ENCODE data around the gene ORC5. TPM values are rescaled to one million over a fixed set of nuclear protein-coding genes. Genes with fewer than 3 reads are reported as not detected.

Gene ORC5
- total RNA-seq, 1 experiment from 2014 or later: 25.4 TPM

DNA sequence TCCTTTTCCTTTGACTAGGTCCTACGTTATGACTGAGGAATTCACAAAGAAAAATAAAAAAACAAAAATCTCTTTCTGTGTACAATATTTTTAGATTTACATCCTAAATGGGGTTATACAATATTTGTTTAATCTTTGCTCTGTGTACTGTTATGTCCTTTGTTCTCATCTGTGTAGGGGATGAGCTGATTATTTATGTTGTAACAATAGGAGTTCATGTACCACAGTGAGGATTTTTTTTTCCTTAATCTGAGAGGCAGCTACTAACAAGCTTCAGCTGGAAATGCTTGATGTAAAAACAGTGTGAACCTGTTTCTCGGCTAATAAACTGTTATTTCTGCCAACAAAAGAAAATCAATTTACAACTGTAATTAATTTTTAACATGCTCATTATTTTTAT lies 58.0 kb downstream of the ORC5 start:
- TF ChIP-seq, protein P1, sequence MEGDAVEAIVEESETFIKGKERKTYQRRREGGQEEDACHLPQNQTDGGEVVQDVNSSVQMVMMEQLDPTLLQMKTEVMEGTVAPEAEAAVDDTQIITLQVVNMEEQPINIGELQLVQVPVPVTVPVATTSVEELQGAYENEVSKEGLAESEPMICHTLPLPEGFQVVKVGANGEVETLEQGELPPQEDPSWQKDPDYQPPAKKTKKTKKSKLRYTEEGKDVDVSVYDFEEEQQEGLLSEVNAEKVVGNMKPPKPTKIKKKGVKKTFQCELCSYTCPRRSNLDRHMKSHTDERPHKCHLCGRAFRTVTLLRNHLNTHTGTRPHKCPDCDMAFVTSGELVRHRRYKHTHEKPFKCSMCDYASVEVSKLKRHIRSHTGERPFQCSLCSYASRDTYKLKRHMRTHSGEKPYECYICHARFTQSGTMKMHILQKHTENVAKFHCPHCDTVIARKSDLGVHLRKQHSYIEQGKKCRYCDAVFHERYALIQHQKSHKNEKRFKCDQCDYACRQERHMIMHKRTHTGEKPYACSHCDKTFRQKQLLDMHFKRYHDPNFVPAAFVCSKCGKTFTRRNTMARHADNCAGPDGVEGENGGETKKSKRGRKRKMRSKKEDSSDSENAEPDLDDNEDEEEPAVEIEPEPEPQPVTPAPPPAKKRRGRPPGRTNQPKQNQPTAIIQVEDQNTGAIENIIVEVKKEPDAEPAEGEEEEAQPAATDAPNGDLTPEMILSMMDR (IDR thresholded peaks at IDR 0.05; ENCODE audit: unreplicated experiment): no peak
- intact Hi-C loops (cut with micrococcal nuclease): loop anchor here (10.0 kb wide), 1 partner anchor 485 kb away; no protein-coding TSS in a partner anchor
- no TSS peak for BruUV-seq (replicated peaks)
- ChIA-PET CTCF (interaction anchor here (0.7 to 2.2 kb wide), 4 partner anchors 10 to 576 kb away, joined by 3 to 13 read pairs (median 5); no protein-coding TSS in a partner anchor), POLR2A (no interaction called here)
- DNase-seq (ENCODE audit: unreplicated experiment): no peak
- Mint-ChIP-seq H3K9me3 (ENCODE audit: unreplicated experiment) (no peaks in the 10 kb centered on the region), H3K36me3 (ENCODE audit: insufficient read depth, unreplicated experiment) (peaks cover 10% of the 10 kb centered on the region), H3K4me3 (ENCODE audit: unreplicated experiment) (no peak overlapping the region), H3K27ac (ENCODE audit: low read depth, unreplicated experiment) (no peak overlapping the region), H3K4me1 (ENCODE audit: insufficient read depth, unreplicated experiment) (no peaks in the 10 kb centered on the region), H3K27me3 (ENCODE audit: insufficient read depth, unreplicated experiment) (no peaks in the 10 kb centered on the region)

DNA sequence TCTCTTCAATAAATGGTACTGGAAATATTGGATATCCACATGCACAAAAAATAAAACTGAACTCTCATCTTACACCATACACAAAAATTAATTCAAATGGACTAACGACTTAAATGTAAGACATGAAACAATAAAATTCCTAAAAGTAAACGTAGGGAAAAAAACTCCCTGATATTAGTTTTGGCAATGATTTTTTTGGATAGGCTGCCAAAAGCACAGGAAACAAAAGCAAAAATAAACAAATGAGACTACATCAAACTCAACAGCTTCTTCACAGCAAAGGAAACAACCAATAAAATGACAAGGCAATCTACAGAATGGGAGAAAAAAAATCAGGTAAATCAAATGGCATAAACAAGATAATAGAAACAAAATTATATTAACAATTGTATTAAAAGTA lies 65.7 kb downstream of the ORC5 start:
- ChIA-PET POLR2A (no interaction called here), CTCF (no interaction called here)
- Mint-ChIP-seq H3K9me3 (ENCODE audit: unreplicated experiment) (peaks cover 7% of the 10 kb centered on the region), H3K4me1 (ENCODE audit: insufficient read depth, unreplicated experiment) (no peaks in the 10 kb centered on the region), H3K27me3 (ENCODE audit: insufficient read depth, unreplicated experiment) (no peaks in the 10 kb centered on the region), H3K27ac (ENCODE audit: low read depth, unreplicated experiment) (no peak overlapping the region), H3K4me3 (ENCODE audit: unreplicated experiment) (no peak overlapping the region), H3K36me3 (ENCODE audit: insufficient read depth, unreplicated experiment) (peaks cover 13% of the 10 kb centered on the region)
- no peak for DNase-seq (ENCODE audit: unreplicated experiment)
- TF ChIP-seq, protein P1 (IDR thresholded peaks at IDR 0.05; ENCODE audit: unreplicated experiment): no peak
- no TSS peak for BruUV-seq (replicated peaks)
- intact Hi-C loops (cut with micrococcal nuclease): no loop called here

DNA sequence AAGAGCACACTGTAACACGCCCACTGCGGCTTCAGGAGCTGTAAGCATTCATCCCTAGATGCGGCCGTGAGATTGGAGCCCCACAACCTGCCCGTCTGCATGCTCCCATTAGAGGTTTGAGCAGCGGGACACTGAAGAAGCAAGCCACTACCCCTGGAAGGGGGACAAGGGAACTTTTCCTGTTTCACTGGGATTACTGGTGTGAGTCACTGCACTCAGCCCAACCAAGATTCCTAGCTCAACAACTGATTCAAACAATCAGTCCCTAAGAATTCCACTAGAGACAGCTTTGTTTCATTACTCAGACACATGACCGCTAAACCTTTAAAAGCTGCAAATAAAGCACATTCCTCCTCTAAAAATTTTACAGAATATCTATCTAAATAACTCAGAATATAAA lies 69.8 kb downstream of the ORC5 start:
- no peaks in the 10 kb centered on the region for H3K27me3 Mint-ChIP-seq (ENCODE audit: insufficient read depth, unreplicated experiment)
- no TSS peak for BruUV-seq (replicated peaks)
- POLR2A ChIA-PET: interaction anchor here (0.5 kb wide), 1 partner anchor 221 kb away, joined by 3 read pairs; no protein-coding TSS in a partner anchor

DNA sequence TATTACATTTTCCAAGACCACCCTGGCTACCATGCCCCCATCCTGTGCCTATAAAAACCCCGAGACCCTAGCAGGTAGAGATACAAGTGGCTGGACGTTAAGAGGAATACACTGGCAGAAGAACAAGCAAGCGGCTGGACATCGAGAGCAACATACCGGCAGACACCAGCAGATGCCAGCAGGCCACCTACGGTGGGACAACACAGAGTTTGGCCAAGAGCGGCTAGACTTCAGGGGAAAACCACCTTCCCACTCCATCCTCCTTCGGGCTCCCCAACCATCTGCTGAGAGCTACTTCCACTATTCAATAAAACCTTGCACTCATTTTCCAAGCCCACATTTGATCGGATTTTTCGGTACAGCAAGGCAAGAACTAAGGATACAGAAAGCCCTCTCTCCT lies 70.3 kb downstream of the ORC5 start:
- no peak overlapping the region for H3K4me3 Mint-ChIP-seq (ENCODE audit: unreplicated experiment)
- peaks cover 23% of the 10 kb centered on the region for H3K36me3 Mint-ChIP-seq (ENCODE audit: insufficient read depth, unreplicated experiment)
- POLR2A ChIA-PET: interaction anchor here (0.5 kb wide), 1 partner anchor 220 kb away, joined by 3 read pairs; no protein-coding TSS in a partner anchor
- intact Hi-C loops (cut with micrococcal nuclease): no loop called here
- DNase-seq (ENCODE audit: unreplicated experiment): no peak
- no TSS peak for BruUV-seq (replicated peaks)
- H3K9me3 Mint-ChIP-seq (ENCODE audit: unreplicated experiment): peaks cover 7% of the 10 kb centered on the region
- H3K27me3 Mint-ChIP-seq (ENCODE audit: insufficient read depth, unreplicated experiment): no peaks in the 10 kb centered on the region
- H3K4me1 Mint-ChIP-seq (ENCODE audit: insufficient read depth, unreplicated experiment): no peaks in the 10 kb centered on the region
- TF ChIP-seq, protein P1 (IDR thresholded peaks at IDR 0.05; ENCODE audit: unreplicated experiment): no peak
- CTCF ChIA-PET: interaction anchor here (0.8 kb wide), 1 partner anchor 11 kb away, joined by 3 read pairs; no protein-coding TSS in a partner anchor
- H3K27ac Mint-ChIP-seq (ENCODE audit: low read depth, unreplicated experiment): no peak overlapping the region

More for the DNA sequence above, 69.8 kb downstream of the ORC5 start:
- TF ChIP-seq, protein P1 (IDR thresholded peaks at IDR 0.05; ENCODE audit: unreplicated experiment): no peak
- Mint-ChIP-seq H3K36me3 (ENCODE audit: insufficient read depth, unreplicated experiment) (peaks cover 23% of the 10 kb centered on the region), H3K27ac (ENCODE audit: low read depth, unreplicated experiment) (no peak overlapping the region), H3K4me3 (ENCODE audit: unreplicated experiment) (no peak overlapping the region), H3K4me1 (ENCODE audit: insufficient read depth, unreplicated experiment) (no peaks in the 10 kb centered on the region), H3K9me3 (ENCODE audit: unreplicated experiment) (peaks cover 7% of the 10 kb centered on the region)
- CTCF ChIA-PET: interaction anchor here (0.7 to 0.8 kb wide), 2 partner anchors 12 to 39 kb away, joined by 3 read pairs; no protein-coding TSS in a partner anchor
- DNase-seq (ENCODE audit: unreplicated experiment): no peak
- intact Hi-C loops (cut with micrococcal nuclease): no loop called here
